ENCODE results near the gene SLC26A11. TPM values are rescaled to one million over a fixed set of nuclear protein-coding genes. Genes with fewer than 3 reads are reported as not detected.

The SLC26A11 gene
- total and polyA plus RNA-seq, 2 donors (not counting 1 experiment from before 2014, with no cell fraction given), result 10.1 to 31.4 TPM

- H3K4me3 Mint-ChIP-seq, result no peak overlapping the region
- Histone ChIP-seq H4K20me1 (ENCODE audit: control insufficient read depth, insufficient read depth, low read length, poor library complexity, severe bottlenecking) (peaks cover 46% of the 10 kb centered on the region), H3K9ac (ENCODE audit: low read length) (no peak overlapping the region), H2AFZ (ENCODE audit: insufficient read depth, low read depth, low read length, poor library complexity, severe bottlenecking) (no peak overlapping the region), H3K9me3 (ENCODE audit: control extremely low read depth in 1 of 3, control insufficient read depth in 2 of 3, insufficient read depth in 1 of 3, low read length in 2 of 3) (no peaks in the 10 kb centered on the region), H3K79me2 (ENCODE audit: control insufficient read depth, insufficient read depth, low read length) (peaks cover 22% of the 10 kb centered on the region), H3K27me3 (replicated peaks in 1 of 4; ENCODE audit: control extremely low read depth in 1 of 4, control insufficient read depth in 3 of 4, insufficient read depth in 4 of 4, low read length in 3 of 4) (no peaks in the 10 kb centered on the region), H3K27ac (ENCODE audit: low read length in 2 of 2) (no peak overlapping the region), H3K4me2 (replicated peaks; ENCODE audit: low read depth, low read length, poor library complexity, severe bottlenecking) (no peak overlapping the region), H3K4me3 (ENCODE audit: control extremely low read depth in 1 of 5, extremely low read depth in 1 of 5, insufficient read depth in 1 of 5, low read depth in 2 of 5, low read length in 4 of 5) (no peak overlapping the region), H3K4me1 (ENCODE audit: control insufficient read depth in 2 of 2, insufficient read depth in 2 of 2, low read length in 2 of 2) (no peaks in the 10 kb centered on the region), H3K36me3 (replicated peaks in 1 of 2; ENCODE audit: control extremely low read depth in 1 of 2, control insufficient read depth in 1 of 2, extremely low read depth in 1 of 2, insufficient read depth in 2 of 2, low read length in 1 of 2) (peaks cover 1 to 86% of the 10 kb centered on the region in 2 experiments)
- ChIA-PET CTCF (interaction anchor here (0.9 kb wide), 1 partner anchor 95 kb away, joined by 3 read pairs; no protein-coding TSS in a partner anchor), POLR2A (interaction anchor here (0.7 kb wide), 1 partner anchor 80 kb away, joined by 3 read pairs; no protein-coding TSS in a partner anchor)
- H3K4me1 Mint-ChIP-seq, result no peaks in the 10 kb centered on the region
- WGBS (ENCODE audit: insufficient coverage), result 100% methylated on average over 4 of the region's 6 CpGs
- no peaks in the 10 kb centered on the region for H3K27me3 Mint-ChIP-seq
- no peak for DNase-seq
- H3K9me3 Mint-ChIP-seq (ENCODE audit: insufficient read depth), result no peaks in the 10 kb centered on the region
- intact Hi-C loops (cut with micrococcal nuclease), result no loop called here
- no peak for ATAC-seq (ENCODE audit: low read depth)
- H3K27ac Mint-ChIP-seq, result no peak overlapping the region
- TF ChIP-seq EZH2 (IDR thresholded peaks at IDR 0.05; ENCODE audit: borderline replicate concordance, insufficient read depth, low read depth, low read length, poor library complexity, severe bottlenecking) (no peak), CTCF (IDR thresholded peaks at IDR 0.05) (no peak)
Observed at GRCh38 chr17:80291260-80291659, 71.0 kb downstream of the SLC26A11 start.

- DNase-seq (no peak), ATAC-seq (ENCODE audit: low read depth) (no peak)
- Histone ChIP-seq H3K9me3 (ENCODE audit: control extremely low read depth in 1 of 3, control insufficient read depth in 2 of 3, insufficient read depth in 1 of 3, low read length in 2 of 3) (no peaks in the 10 kb centered on the region), H3K9ac (ENCODE audit: low read length) (no peak overlapping the region), H2AFZ (ENCODE audit: insufficient read depth, low read depth, low read length, poor library complexity, severe bottlenecking) (no peak overlapping the region), H3K27ac (ENCODE audit: low read length in 2 of 2) (no peak overlapping the region), H3K36me3 (replicated peaks in 1 of 2; ENCODE audit: control extremely low read depth in 1 of 2, control insufficient read depth in 1 of 2, extremely low read depth in 1 of 2, insufficient read depth in 2 of 2, low read length in 1 of 2) (peaks cover 4 to 89% of the 10 kb centered on the region in 2 experiments), H3K79me2 (ENCODE audit: control insufficient read depth, insufficient read depth, low read length) (peaks cover 19% of the 10 kb centered on the region), H3K4me2 (replicated peaks; ENCODE audit: low read depth, low read length, poor library complexity, severe bottlenecking) (no peak overlapping the region), H3K4me3 (ENCODE audit: control extremely low read depth in 1 of 5, extremely low read depth in 1 of 5, insufficient read depth in 1 of 5, low read depth in 2 of 5, low read length in 4 of 5) (no peak overlapping the region), H3K27me3 (replicated peaks in 1 of 4; ENCODE audit: control extremely low read depth in 1 of 4, control insufficient read depth in 3 of 4, insufficient read depth in 4 of 4, low read length in 3 of 4) (no peaks in the 10 kb centered on the region), H4K20me1 (ENCODE audit: control insufficient read depth, insufficient read depth, low read length, poor library complexity, severe bottlenecking) (peaks cover 43% of the 10 kb centered on the region), H3K4me1 (ENCODE audit: control insufficient read depth in 2 of 2, insufficient read depth in 2 of 2, low read length in 2 of 2) (no peaks in the 10 kb centered on the region)
- Mint-ChIP-seq H3K4me3 (no peak overlapping the region), H3K9me3 (ENCODE audit: insufficient read depth) (no peaks in the 10 kb centered on the region), H3K27ac (no peak overlapping the region), H3K4me1 (no peaks in the 10 kb centered on the region), H3K27me3 (no peaks in the 10 kb centered on the region)
- ChIA-PET CTCF (no interaction called here), POLR2A (interaction anchor here (0.7 kb wide), 1 partner anchor 79 kb away, joined by 3 read pairs; no protein-coding TSS in a partner anchor)
- TF ChIP-seq CTCF (IDR thresholded peaks at IDR 0.05) (no peak), EZH2 (IDR thresholded peaks at IDR 0.05; ENCODE audit: borderline replicate concordance, insufficient read depth, low read depth, low read length, poor library complexity, severe bottlenecking) (no peak)
- intact Hi-C loops (cut with micrococcal nuclease), result no loop called here
- over 99% methylated on average over 18 of the region's 20 CpGs for WGBS (ENCODE audit: insufficient coverage)
Observed at GRCh38 chr17:80291691-80292487, 71.7 kb downstream of the SLC26A11 start.
